ENCODE measurements around the gene CELF4.
"Not testable (repeated sequence)": the region's sequence is repeated elsewhere in the genome, so short reads cannot be mapped to it uniquely, and the experiment has no call there.

The CELF4 gene

GRCh38 chr18:37489011-37489410 is 76.6 kb downstream of the CELF4 start:
- no peak for DNase-seq

GRCh38 chr18:37487400-37487867 is 78.2 kb downstream of the CELF4 start:
- DNase-seq = no peak

- DNase-seq = no peak
These were observed 78.8 kb downstream of the CELF4 start for GRCh38 chr18:37486848-37487247.

- no peak for DNase-seq
These were observed 80.4 kb downstream of the CELF4 start for GRCh38 chr18:37484983-37485834.

- DNase-seq = no peak
These were observed 81.4 kb downstream of the CELF4 start for GRCh38 chr18:37483984-37484819.

GRCh38 chr18:37483221-37483971 is 82.2 kb downstream of the CELF4 start:
- DNase-seq = no peak

GRCh38 chr18:37482433-37482832 is 83.2 kb downstream of the CELF4 start:
- no peak for DNase-seq

GRCh38 chr18:37482002-37482401 is 83.6 kb downstream of the CELF4 start:
- DNase-seq = no peak

GRCh38 chr18:37481491-37481890 is 84.1 kb downstream of the CELF4 start:
- no peak for DNase-seq

- DNase-seq = no peak
These were observed 84.5 kb downstream of the CELF4 start for GRCh38 chr18:37481072-37481471.

- DNase-seq = no peak
These were observed 88.8 kb downstream of the CELF4 start for GRCh38 chr18:37476611-37477295.

- no peak for DNase-seq
These were observed 89.4 kb downstream of the CELF4 start for GRCh38 chr18:37476182-37476581.

GRCh38 chr18:37473195-37473840 is 92.3 kb downstream of the CELF4 start:
- no peak for DNase-seq

GRCh38 chr18:37471637-37472036 is 94.0 kb downstream of the CELF4 start:
- no peak for DNase-seq

- DNase-seq = no peak
These were observed 94.6 kb downstream of the CELF4 start for GRCh38 chr18:37470986-37471385.

GRCh38 chr18:37467002-37467662 is 98.5 kb downstream of the CELF4 start:
- no peak for DNase-seq

- no peak for DNase-seq
These were observed 99.6 kb downstream of the CELF4 start for GRCh38 chr18:37465958-37466357.

- DNase-seq = no peak
These were observed 101.3 kb downstream of the CELF4 start for GRCh38 chr18:37464257-37464656.

- DNase-seq = not testable (repeated sequence)
These were observed 104.3 kb downstream of the CELF4 start for GRCh38 chr18:37461329-37461728.

GRCh38 chr18:37460604-37461003 is 105.0 kb downstream of the CELF4 start:
- no peak for DNase-seq

GRCh38 chr18:37458697-37459096 is 106.9 kb downstream of the CELF4 start:
- DNase-seq = no peak
